ENCODE data around the gene SMG5. TPM values are rescaled to one million over a fixed set of nuclear protein-coding genes. Genes with fewer than 3 reads are reported as not detected.
"Not testable (repeated sequence)": the region's sequence is repeated elsewhere in the genome, so short reads cannot be mapped to it uniquely, and the experiment has no call there.

SMG5 gene
- total RNA-seq, 4 donors from 2014 or later = 33.6 to 60.9 (median 48.3) TPM

- Histone ChIP-seq H3K27ac (peak overlapping the region in 2 of 4 donors; percentile 1 to 29), H3K4me3 (no peak overlapping the region), H3K36me3 (peaks cover 8 to 92% (median 12%) of the 10 kb centered on the region in 3 donors), H3K27me3 (no peaks in the 10 kb centered on the region), H3K4me1 (peaks cover 0 to 12% (median 0%) of the 10 kb centered on the region in 3 donors), H3K9me3 (no peaks in the 10 kb centered on the region)
- 9 to 17% methylated on average over 2 of the region's 2 CpGs for WGBS, 2 donors
- DNase-seq = no peak
- TF ChIP-seq CTCF (IDR thresholded peaks at IDR 0.05) (peak in 1 of 6 experiments; percentile 1), POLR2A (IDR thresholded peaks at IDR 0.05) (no peak)
- intact Hi-C loops (cut with DNase I) = loop anchor here (5.0 kb wide), 2 partner anchors 88 to 133 kb away; no protein-coding TSS in a partner anchor
Measured at GRCh38 chr1:156225677-156226014, 57.0 kb downstream of the SMG5 start.

- intact Hi-C loops (cut with DNase I) = no loop called here
- H3K36me3 ChIP-seq = peaks cover 8 to 79% (median 12%) of the 10 kb centered on the region in 3 donors
Measured at GRCh38 chr1:156221986-156222692, 60.5 kb downstream of the SMG5 start.

GRCh38 chr1:156220226-156220625 is 62.4 kb downstream of the SMG5 start:
- intact Hi-C loops (cut with DNase I) = no loop called here
- TF ChIP-seq CTCF (IDR thresholded peaks at IDR 0.05) = no peak
- no peak for TF ChIP-seq POLR2A (IDR thresholded peaks at IDR 0.05)
- WGBS, 2 donors = 92 to 93% methylated on average over 9 of the region's 9 CpGs

More at GRCh38 chr1:156221986-156222692, 60.5 kb downstream of the SMG5 start:
- WGBS, 2 donors = 75 to 93% methylated on average over 8 of the region's 13 CpGs
- no peak for TF ChIP-seq CTCF (IDR thresholded peaks at IDR 0.05)
- TF ChIP-seq POLR2A (IDR thresholded peaks at IDR 0.05) = no peak
- Histone ChIP-seq H3K9me3 (no peaks in the 10 kb centered on the region), H3K4me3 (no peak overlapping the region), H3K4me1 (peaks cover 9 to 36% (median 13%) of the 10 kb centered on the region in 3 donors), H3K27ac (no peak overlapping the region), H3K27me3 (no peaks in the 10 kb centered on the region)
- no peak for DNase-seq

GRCh38 chr1:156217871-156218270 is 64.8 kb downstream of the SMG5 start:
- Histone ChIP-seq H3K4me1 (peaks cover 15 to 53% (median 25%) of the 10 kb centered on the region in 3 donors), H3K36me3 (peaks cover 0 to 59% (median 12%) of the 10 kb centered on the region in 3 donors), H3K27me3 (no peaks in the 10 kb centered on the region), H3K4me3 (no peak overlapping the region), H3K9me3 (no peaks in the 10 kb centered on the region), H3K27ac (peak overlapping the region; percentile 49 to 72 (median 60))
- DNase-seq = no peak
- WGBS, 2 donors = 12 to 16% methylated on average over 2 of the region's 2 CpGs
- intact Hi-C loops (cut with DNase I) = no loop called here
- TF ChIP-seq CTCF (IDR thresholded peaks at IDR 0.05) = no peak
- TF ChIP-seq POLR2A (IDR thresholded peaks at IDR 0.05) = no peak

More at GRCh38 chr1:156220226-156220625, 62.4 kb downstream of the SMG5 start:
- peaks cover 5 to 77% (median 12%) of the 10 kb centered on the region in 3 donors for H3K36me3 ChIP-seq
- no peaks in the 10 kb centered on the region for H3K9me3 ChIP-seq
- peaks cover 9 to 40% (median 13%) of the 10 kb centered on the region in 3 donors for H3K4me1 ChIP-seq
- H3K27me3 ChIP-seq = no peaks in the 10 kb centered on the region
- DNase-seq = no peak
- no peak overlapping the region for H3K4me3 ChIP-seq
- H3K27ac ChIP-seq = no peak overlapping the region

- H3K27ac ChIP-seq; DNase-seq; H3K27me3 ChIP-seq; H3K4me3 ChIP-seq; intact Hi-C loops (cut with DNase I); H3K9me3 ChIP-seq: not testable (repeated sequence)
- peaks cover 19 to 62% (median 29%) of the 10 kb centered on the region in 3 donors for H3K4me1 ChIP-seq
- 96 to 97% methylated on average over 23 to 29 of the region's 55 CpGs for WGBS, 2 donors
- H3K36me3 ChIP-seq = peaks cover 0 to 49% (median 6%) of the 10 kb centered on the region in 3 donors
Measured at GRCh38 chr1:156216361-156217086, 66.1 kb downstream of the SMG5 start.
